DMS 273 (cell line): ENCODE data around the gene SLC38A6.
"Not testable (repeated sequence)": the region's sequence is repeated elsewhere in the genome, so short reads cannot be mapped to it uniquely, and the experiment has no call there.

Experiments used
- DNase-seq: peaks from one replicate; lab custom pipeline; 2025; ENCODE audit not compliant: unreplicated experiment; lab: John Stamatoyannopoulos, UW

The SLC38A6 gene

DNA sequence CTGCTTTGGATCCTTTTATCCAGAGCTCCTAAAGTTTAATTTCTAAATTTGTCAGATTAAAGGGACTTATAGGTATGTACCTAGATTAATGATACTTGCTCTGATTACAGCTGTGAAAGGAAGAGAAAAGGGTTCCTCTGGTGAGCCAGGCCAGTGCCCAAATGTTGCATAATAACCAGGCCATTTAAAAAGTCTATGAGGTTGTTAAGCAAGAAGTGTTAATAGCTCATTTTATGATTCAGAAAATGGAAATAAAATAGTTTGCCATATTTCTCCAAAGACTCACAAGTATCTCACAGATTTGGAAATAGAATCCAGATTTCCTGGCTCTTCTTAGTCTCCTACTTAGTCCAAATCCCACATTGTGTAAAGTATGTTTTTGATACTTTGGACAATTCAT, 67.6 kb downstream of the SLC38A6 start:
- DNase-seq = no peak

DNA sequence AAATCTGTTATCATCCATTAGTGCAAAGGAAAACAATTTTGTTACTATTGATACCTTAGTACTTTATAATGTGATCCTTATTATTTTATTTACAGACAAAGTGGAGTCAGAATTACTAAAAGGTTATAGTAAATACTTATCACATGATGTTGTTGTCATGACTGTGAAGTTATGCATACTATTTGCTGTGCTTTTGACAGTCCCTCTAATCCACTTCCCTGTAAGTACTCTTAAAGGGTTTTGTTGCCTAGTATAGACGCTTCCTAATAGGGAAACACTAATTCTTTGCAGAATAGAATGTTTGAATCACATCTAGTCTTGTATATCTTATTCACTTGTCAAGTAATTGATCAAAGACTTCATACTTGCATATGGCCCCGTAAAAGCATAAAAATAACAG, 69.4 kb downstream of the SLC38A6 start:
- DNase-seq = no peak

DNA sequence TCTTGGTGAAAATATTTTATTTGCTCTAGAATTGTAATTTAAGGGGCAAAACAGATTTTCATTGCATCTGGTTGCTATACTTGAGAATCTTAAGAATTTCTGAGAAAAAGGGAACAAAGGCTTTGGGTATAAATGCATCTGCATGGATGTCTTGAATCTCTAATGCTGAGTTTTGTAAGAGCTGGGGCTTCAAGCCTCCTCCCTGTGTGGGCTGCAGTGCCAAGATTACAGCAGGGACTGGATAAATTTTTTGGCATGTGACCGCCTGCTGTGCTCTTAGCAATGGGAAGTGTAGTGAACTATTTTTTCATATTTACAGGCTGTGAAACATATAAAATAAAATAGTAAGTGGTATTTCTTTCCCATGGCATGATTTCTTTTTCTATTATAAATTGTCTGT, 70.0 kb downstream of the SLC38A6 start:
- DNase-seq = peak; percentile 10

DNA sequence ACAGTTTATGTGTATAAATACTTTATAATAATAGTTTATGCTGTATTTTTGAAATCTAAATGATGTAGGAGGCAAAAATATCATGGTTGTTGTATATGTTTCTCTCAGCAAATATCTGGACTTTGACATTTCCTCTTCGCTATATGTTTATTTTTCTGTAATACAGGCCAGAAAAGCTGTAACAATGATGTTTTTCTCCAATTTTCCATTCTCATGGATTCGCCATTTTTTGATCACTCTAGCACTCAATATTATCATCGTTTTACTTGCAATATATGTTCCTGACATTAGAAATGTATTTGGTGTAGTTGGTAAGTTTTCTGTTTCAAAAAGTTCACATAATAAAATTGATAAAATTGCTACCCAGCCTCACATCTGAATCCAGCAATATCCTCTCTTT, 70.6 kb downstream of the SLC38A6 start:
- DNase-seq = no peak

DNA sequence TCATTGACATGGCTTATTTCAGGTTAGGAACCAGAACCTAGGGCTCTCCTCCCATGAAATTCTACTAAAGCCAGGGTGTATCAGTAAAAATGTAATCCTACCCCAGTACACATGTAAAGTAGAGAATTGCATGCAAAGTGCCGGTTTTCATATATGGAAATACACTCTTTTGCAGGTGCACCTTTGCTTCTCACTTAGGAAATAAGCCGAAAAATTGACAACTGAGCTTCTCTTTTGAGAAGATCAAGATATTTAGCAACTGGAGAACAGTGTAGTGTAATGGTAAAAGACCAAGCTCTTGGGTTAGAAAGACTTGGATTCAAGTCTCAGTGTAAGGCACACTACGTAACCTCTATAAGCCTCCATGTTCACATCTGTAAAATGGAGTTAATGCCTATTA, 82.4 kb downstream of the SLC38A6 start:
- no peak for DNase-seq

DNA sequence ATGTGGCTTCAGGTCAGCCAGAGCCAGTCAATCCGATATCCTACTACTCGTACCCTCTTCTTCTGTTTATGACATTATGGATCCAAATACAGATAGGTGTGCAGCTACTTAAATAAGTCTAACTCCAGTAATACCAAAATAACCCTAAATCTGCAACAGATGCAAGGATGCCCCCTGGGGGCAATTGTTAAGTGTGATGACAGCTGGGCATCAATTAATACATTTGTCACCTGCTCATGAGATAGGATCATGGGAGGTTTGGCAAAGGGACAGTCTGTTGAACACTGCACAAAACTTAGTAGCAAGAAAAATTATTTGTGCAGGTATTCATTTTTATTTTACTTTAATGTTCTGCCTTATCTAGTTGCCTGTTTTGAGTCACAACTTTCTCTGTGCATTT, 83.2 kb downstream of the SLC38A6 start:
- peak; percentile 74 for DNase-seq

DNA sequence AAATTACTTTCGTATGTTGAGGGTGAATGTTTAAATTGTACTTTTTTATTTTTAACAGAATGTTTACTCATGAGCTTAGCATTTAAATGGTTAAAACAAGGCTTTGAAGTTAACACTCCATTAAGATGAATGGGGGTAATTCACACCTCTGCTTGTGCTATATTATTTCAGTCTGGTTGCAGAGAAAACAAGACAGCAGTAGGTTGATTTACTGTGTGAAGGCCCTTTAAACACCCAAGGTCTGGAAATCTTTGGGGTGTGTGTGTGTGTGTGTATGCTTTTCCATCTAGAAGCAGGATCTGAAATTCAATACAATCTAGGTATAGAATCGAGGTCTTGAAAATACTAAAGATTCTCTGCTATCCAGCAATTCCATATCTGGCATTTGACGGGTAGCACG, 83.8 kb downstream of the SLC38A6 start:
- no peak for DNase-seq

DNA sequence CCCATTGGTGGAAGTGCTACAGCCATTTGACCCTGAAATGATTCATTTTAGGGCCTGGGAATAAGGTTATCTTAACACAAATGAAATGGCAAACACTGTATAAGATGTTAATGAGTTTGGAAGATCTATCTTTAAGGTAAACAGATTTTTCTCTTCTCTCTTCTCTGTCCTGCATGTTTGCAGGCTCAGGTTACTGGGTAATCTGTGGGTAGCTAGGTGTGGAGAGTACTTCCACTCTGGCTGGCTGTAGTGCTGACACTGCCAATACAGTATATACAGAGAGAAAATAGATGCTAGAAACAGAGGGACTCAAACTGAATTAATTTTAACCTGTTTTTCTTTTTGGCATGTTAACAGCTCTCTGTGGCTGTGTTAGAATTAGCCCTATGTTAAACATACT, 84.6 kb downstream of the SLC38A6 start:
- DNase-seq = peak; percentile 13

DNA sequence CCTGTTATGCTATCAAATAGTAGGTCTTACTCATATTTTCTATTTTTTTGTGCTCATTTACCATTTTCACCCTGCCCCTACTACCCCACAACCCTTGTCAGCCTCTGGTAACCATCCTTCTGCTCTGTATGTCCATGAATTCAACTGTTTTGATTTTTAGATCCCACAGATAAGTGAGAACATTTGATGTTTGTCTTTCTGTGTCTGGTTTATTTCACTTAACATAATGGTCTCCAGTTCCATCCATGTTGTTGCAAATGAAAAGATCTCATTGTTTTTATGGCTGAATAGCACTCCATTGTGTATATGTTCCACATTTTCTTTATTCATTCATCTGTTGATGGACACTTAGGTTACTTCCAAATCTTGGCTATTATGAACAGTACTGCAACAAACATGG, 91.4 kb downstream of the SLC38A6 start:
- not testable (repeated sequence) for DNase-seq

DNA sequence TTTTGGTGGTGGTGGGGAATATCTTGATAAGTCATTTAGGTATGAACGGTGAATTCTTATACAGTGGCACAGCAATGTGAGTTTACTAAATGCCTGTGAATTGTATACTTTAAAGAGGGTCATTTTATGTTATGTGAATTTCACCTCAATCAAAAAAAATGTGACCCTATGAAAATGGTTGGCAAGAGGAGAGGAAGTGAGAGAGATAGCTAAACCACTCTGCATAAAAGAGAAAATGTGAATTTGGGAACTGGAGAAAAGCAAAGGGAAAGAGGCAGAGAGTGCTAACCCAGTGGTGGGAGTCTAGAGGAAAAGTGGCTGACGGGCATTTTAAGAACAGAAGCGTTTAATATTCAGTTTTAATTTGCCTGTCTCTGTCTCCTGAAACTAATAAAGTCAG, 93.8 kb downstream of the SLC38A6 start:
- no peak for DNase-seq

DNA sequence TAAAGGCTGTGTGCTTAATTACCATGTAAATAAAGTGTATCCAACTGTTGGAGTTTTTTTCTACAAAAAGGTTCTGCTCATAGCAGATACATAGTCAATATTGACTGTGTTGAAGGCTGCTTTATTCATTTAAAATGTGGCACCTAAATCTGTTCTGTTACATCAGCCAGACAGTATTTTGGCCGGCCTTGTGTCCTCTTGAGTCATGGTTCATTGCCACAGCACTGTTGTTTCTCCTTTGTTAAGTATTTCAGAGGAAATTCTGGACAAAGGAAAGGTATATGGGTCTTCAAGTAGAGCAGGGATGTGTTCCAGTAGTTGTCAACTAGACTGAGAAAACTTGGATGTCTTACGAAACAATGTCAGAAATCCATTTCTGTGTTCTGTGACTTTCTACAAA, 95.5 kb downstream of the SLC38A6 start:
- no peak for DNase-seq

DNA sequence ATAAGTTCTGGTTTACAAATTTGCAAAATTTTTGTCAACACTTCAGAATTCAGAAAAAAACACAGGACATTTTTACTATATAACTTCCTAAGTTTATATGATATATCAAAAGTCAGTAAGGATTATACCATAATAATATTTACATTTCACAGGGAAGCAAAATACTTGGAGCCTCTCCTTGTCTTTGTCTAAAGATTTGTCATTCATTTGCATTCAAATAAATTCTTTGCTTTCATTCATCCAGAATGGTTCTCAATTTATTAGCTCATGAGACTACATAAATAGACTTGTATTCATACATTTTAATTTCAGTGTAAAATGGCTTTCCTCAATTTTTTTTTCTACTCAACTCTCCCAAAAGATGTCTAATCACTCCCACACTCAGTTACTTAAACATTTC, 96.4 kb downstream of the SLC38A6 start:
- DNase-seq = no peak

DNA sequence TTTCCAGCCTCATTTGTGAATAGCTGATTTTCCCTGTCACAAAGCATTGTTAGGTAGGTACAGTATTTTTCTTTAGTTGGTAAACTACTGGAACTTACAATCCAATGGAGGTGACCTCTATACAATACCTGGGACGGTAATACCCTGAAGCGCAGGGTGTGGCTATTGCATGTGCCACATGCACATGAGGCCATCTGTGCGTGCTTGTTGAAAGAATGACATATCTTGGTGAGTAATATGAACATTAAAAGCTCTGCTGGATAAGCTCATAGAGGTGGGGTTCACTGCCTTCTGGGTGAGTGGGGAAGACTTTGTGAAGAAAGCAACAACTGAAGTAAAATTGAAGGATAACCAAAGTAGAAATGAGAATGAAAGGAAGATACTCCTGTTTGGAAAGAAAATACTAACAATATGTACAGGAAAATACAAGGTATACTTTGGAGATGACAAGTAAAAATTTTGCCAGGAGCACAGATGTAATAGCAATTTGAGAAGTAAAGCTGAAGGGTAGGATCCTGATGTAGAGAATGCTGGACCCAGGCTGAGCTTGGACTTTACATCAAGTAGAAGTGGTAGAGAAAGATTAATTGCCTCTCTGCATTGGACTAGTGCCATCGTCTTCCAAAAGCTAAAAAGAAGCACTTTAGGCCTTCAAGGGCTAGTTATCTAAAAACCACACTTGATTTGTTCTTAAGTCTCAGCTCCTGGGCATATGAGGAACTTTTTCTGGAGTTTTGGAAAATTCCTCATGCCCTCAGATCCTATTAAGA, 97.1 kb downstream of the SLC38A6 start:
- DNase-seq = peak; percentile 9

DNA sequence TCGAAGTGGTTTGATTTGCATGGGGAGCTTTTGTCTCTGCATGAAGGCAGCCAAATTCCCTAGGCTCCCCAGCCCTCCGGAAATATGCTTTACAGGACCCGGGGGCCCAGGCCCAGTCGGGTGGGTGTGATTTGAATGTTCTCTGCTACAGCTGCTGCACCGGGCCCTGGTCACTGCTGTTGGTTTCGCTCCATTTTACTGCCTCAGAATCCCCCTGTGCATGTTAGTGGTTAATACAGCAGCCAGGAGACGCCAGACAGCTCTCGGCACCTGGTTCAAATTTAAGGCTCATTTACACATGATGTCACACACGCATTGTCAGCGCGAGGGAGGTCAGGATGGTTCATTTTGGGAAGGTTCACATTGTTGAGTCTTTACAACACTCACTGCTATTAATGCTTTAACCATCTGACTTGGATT, 99.6 kb downstream of the SLC38A6 start:
- DNase-seq = no peak

DNA sequence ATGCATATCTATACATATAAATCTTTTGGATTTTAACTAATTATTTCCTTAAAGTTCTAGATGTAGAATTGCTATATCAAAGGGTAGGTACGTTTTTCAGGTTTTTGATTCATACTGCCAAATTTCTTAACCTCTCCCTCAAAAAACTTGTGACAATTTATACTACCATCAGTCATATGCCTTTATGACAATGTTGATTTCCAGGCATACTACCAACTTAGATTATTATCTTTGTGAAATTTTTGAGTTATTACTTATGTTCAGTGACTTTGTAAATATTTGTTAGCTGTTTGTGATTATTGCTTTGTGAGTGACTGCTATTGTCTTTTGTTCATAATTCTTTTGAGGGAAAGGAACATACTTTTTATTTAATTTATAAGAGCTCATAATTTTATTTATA, 107.0 kb downstream of the SLC38A6 start:
- DNase-seq = no peak

DNA sequence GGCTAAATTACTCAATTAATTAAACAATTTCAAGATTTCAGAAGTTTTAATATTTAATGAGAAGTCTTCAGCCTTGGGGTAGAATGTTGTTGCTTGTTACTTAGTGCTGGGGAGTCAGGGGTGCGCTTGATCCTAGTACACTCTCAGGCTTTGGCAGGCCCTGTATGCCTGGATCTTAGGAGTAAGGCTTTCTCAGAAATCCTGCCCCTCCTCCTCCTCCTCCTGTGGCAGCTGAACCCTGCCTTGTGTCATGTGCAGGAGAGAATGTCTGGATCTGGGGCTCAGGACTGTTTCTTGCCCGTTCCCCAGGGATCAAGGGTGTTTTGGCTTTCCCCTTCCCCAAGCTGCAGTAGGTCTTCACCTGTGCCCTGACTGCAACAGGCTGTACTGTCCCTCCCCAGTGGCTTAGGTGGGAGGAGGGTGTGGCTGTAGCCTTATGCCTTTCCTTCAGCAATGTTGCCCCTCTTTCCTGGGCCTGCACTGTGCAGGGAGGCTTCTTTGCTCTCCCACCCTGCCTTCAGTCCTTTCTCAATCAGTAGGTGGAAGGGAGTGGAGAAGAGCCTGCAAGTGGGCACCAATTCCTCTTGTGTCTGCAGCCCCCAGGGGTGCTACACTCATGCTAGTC, 108.2 kb downstream of the SLC38A6 start:
- no peak for DNase-seq

DNA sequence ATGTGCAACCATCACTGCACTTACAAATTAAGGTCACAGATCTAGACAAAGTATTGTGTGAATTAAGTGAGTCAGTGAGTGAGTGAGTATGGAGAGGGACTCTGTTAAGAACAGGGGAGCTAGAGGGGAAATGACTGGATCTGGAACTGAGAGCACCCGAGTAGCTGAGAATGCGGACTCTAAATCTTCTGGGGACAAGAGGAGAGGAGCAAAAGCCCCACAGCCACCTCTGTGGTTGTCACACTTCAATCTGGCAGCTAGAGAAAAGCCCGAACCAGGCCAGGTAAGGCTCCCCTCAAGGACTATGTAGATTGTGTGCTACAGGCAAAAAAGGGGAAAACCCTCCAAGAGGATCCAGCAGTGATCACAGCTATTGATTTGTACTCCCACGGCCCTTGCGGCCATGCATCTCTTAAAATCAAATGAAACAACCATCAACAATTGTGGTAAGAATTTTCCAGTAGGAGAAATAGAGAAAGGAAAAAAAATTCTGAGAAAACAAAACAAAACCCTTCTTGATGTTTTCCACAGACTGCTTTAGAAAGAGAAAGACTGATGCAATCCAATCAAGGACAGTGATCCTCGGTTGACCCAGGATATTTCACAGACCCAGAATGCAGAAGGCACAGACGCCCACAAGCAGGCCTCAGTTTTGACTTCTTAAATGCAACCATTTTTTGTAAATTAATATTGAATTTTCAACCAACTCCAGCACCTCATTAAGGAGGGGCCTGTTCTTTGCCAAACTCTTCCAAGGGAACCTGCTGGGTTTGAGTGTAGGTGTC, 109.6 kb downstream of the SLC38A6 start:
- no peak for DNase-seq

DNA sequence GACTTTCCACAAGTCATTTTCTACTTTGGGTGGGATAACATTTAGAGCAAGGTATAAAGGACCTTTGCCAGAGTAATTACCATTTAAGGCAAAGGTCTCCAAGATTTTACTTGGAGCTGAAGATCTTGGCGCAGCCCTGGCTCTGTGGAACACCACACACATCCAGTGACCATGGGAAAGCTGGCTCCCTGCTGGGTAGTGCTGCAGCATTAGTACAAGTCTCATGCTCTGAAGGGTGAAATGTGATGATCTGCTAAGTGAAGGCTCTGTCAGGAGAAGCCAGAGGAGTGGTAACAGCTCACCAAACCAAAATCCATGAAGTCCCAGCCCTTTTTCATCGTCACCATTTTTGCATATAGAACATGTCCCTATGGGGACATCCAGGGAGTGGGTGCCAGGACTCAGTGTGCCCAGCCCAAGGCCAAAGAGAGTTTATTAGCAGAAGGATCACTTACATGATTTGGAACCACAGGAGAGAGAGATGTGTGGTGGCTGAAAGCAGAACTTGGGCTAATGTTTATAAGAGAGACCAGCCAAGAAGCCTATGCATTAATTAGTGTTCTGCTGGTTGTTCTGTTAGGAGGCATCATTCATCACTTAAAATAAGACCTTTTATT, 110.7 kb downstream of the SLC38A6 start:
- DNase-seq = no peak

DNA sequence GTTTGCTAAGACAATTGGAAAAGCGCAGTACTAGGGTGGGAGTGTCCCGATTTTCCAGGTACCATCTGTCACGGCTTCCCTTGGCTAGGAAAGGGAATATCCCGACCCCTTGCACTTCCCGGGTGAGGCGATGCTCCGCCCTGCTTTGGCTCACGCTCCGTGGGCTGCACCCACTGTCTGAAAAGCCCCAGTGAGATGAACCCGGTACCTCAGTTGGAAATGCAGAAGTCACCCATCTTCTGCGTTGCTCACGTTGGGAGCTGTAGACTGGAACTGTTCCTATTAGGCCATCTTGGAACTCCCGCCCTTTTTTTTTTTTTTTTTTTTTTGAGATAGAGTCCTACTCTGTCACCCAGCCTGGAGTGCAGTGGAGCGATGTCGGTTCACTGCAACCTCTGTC, 117.1 kb downstream of the SLC38A6 start:
- not testable (repeated sequence) for DNase-seq

DNA sequence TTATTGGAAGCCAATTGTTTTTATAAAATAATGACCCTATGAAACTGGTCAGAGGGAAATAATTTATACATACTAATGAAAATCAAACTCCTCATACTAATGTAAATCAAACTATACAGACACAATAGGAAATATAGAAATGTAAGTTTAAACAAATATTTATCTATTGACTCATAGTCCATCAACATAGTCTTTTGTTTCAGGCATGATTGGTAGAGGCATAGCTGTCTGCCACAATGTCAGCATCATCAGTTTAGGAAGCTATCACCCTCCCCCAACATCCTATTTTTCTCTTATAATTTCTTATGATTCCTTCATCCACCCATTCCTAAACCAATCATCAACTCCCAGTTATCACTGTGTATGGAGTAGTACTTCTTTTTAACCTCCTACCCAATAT, 117.7 kb downstream of the SLC38A6 start:
- DNase-seq = no peak

DNA sequence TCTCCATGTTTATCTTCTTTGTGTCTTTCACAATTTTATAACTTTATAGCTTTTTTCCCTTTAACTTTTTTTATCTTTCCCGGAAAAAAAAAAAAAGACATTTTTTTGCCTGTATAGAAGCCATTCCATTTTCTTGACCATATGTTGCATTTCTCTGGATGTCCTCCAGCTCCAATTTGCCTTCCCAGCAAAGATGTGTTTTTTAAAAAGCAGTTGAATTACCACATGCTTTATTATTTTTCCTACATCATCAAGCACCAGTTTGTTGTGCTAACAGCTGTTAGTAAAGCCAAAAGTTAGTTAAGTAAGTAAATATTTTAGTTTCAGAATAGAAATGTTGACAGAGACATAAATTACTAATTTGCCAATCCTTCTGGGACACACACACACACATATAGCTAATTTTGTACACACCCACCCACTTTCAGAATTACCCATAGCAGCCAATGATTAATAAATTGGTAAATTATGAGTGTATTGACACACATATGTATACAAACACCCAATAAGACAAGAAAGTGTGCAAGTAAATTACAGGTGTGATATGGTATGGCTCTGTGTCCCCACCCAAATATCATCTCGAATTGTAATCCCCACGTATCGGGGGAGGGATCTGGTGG, 118.3 kb downstream of the SLC38A6 start:
- peak; percentile 7 for DNase-seq
